CD4-positive, alpha-beta memory T cell (primary cell): Measurements from ENCODE around the gene GOLGA8J. TPM values are rescaled to one million over a fixed set of nuclear protein-coding genes. Genes with fewer than 3 reads are reported as not detected.
"Not testable (repeated sequence)": the region's sequence is repeated elsewhere in the genome, so short reads cannot be mapped to it uniquely, and the experiment has no call there.

Experiments
- CTCF ChIA-PET: fragments of 350-600 bp; sonication (Branson Sonifier 250); formaldehyde crosslinking; loops from one replicate; lab custom pipeline; 2021; ENCODE audit warnings: inconsistent platforms; ENCODE audit not compliant: partially characterized antibody; lab: Charles Lee
- POLR2A ChIA-PET: fragments of 350-600 bp; sonication (Branson Sonifier 250); formaldehyde crosslinking; loops from one replicate; lab custom pipeline; 2021; ENCODE audit not compliant: partially characterized antibody; lab: Charles Lee
- DNase-seq, 5 donors: peaks; one replicate each; pipeline versions ENCODE4 v3.0.0 to v3.0.0-alpha.2; 2020 to 2022; ENCODE audit warnings: mixed read lengths in 1 of 5
- H3K27ac ChIP-seq: one replicate; pipeline ENCODE4 v1.7.0; 2013; ENCODE audit warnings: low read depth, low read length
- H3K27me3 ChIP-seq: 2 replicates; pipeline ENCODE4 v1.7.0; 2013; ENCODE audit warnings: mild to moderate bottlenecking, low read length, moderate library complexity; ENCODE audit not compliant: insufficient read depth
- H3K36me3 ChIP-seq: 2 replicates; pipeline ENCODE4 v1.7.0; 2013; ENCODE audit warnings: mild to moderate bottlenecking, low read length, moderate library complexity; ENCODE audit not compliant: insufficient read depth
- H3K4me1 ChIP-seq: 2 replicates; pipeline ENCODE4 v1.7.0; 2013; ENCODE audit warnings: mild to moderate bottlenecking, low read length, moderate library complexity; ENCODE audit not compliant: insufficient read depth
- H3K4me3 ChIP-seq, 2 donors: one replicate each; pipeline ENCODE4 v1.7.0; 2013; ENCODE audit warnings: low read length in 2 of 2, mild to moderate bottlenecking in 1 of 2
- H3K9me3 ChIP-seq, 2 donors: one replicate each; pipeline ENCODE4 v1.7.0; 2013; ENCODE audit warnings: low read length in 2 of 2, control low read depth in 1 of 2; ENCODE audit not compliant: control insufficient read depth in 1 of 2
- H3K27ac Mint-ChIP-seq, 7 donors: one replicate each; pipeline ENCODE4 v1.8.0; 2020 to 2021; ENCODE audit warnings: mixed read lengths in 7 of 7, mild to moderate bottlenecking in 6 of 7, inconsistent platforms in 3 of 7, moderate library complexity in 3 of 7
- H3K27me3 Mint-ChIP-seq, 2 donors: one replicate each; pipeline ENCODE4 v1.8.0; 2020 to 2021; ENCODE audit warnings: mixed read lengths in 2 of 2
- H3K36me3 Mint-ChIP-seq, 2 donors: one replicate each; pipeline ENCODE4 v1.8.0; 2020 to 2021; ENCODE audit warnings: mixed read lengths in 2 of 2, inconsistent platforms in 1 of 2, mild to moderate bottlenecking in 1 of 2
- H3K4me1 Mint-ChIP-seq, 4 donors: one replicate each; pipeline ENCODE4 v1.8.0; 2020 to 2021; ENCODE audit warnings: mixed read lengths in 4 of 4, mild to moderate bottlenecking in 1 of 4
- H3K4me3 Mint-ChIP-seq, 8 donors: one replicate each; pipeline ENCODE4 v1.8.0; 2020 to 2021; ENCODE audit warnings: mixed read lengths in 8 of 8, mild to moderate bottlenecking in 7 of 8, moderate library complexity in 6 of 8, inconsistent platforms in 3 of 8
- H3K9me3 Mint-ChIP-seq, 8 donors: one replicate each; pipeline ENCODE4 v1.8.0; 2020 to 2021; ENCODE audit warnings: mixed read lengths in 8 of 8, mild to moderate bottlenecking in 5 of 8, inconsistent platforms in 3 of 8, moderate library complexity in 1 of 8
- intact Hi-C: fragments of 100-400 bp; cut with micrococcal nuclease; formaldehyde crosslinking; loops from one replicate; pipeline ENCODE4 v1.15.1; 2023
- polyA plus RNA-seq, 2 donors: library from polyadenylated mRNA; unstranded; fragments of 300-500 nt; fragmentation: Illumina TruSeq; gene quantifications; one replicate each; pipeline ENCODE4 v1.2.3, GENCODE V29; 2021
- total RNA-seq, 2 experiments: library from RNA; stranded (reverse); gene quantifications; one replicate each; pipeline ENCODE4 v1.2.3, GENCODE V29; 2021

GOLGA8J gene
- total RNA-seq (under 1 TPM in 1 of 2 experiments, not detected in 1; 0.20 TPM), polyA plus RNA-seq (not detected)

GRCh38 chr15:30082655-30083054, at the start of gene GOLGA8J:
TSS of gene GOLGA8J (plus strand) at chr15:30082955. CDS start at chr15:30083053, 98 bp downstream.
- H3K4me1 ChIP-seq, H3K4me3 Mint-ChIP-seq, H3K36me3 Mint-ChIP-seq, H3K4me1 Mint-ChIP-seq, H3K9me3 Mint-ChIP-seq, H3K9me3 ChIP-seq, intact Hi-C loops, H3K27ac ChIP-seq, CTCF ChIA-PET, H3K36me3 ChIP-seq, H3K27me3 ChIP-seq, DNase-seq, H3K4me3 ChIP-seq, H3K27me3 Mint-ChIP-seq, H3K27ac Mint-ChIP-seq, POLR2A ChIA-PET: not testable (repeated sequence)

- intact Hi-C loops, result no loop called here
- H3K4me1 Mint-ChIP-seq, result no peaks in the 10 kb centered on the region
- peaks cover 0 to 11% (median 3%) of the 10 kb centered on the region in 8 donors for H3K9me3 Mint-ChIP-seq
- ChIA-PET POLR2A (no interaction called here), CTCF (no interaction called here)
- H3K9me3 ChIP-seq, result no peaks in the 10 kb centered on the region
- no peak overlapping the region for H3K27ac Mint-ChIP-seq
- H3K4me1 ChIP-seq, result no peaks in the 10 kb centered on the region
- DNase-seq, result no peak
- no peaks in the 10 kb centered on the region for H3K36me3 ChIP-seq
- H3K27me3 Mint-ChIP-seq, result peaks cover 3 to 7% of the 10 kb centered on the region in 2 donors
- no peak overlapping the region for H3K27ac ChIP-seq
- H3K4me3 Mint-ChIP-seq, result no peak overlapping the region
- H3K4me3 ChIP-seq, result no peak overlapping the region
- H3K36me3 Mint-ChIP-seq, result no peaks in the 10 kb centered on the region
- no peaks in the 10 kb centered on the region for H3K27me3 ChIP-seq
These were observed 49.5 kb upstream of the GOLGA8J start for GRCh38 chr15:30033211-30033610.

- peaks cover 0 to 17% (median 3%) of the 10 kb centered on the region in 8 donors for H3K9me3 Mint-ChIP-seq
- Histone ChIP-seq H3K4me3 (no peak overlapping the region), H3K36me3 (no peaks in the 10 kb centered on the region), H3K9me3 (no peaks in the 10 kb centered on the region), H3K27me3 (no peaks in the 10 kb centered on the region), H3K4me1 (no peaks in the 10 kb centered on the region), H3K27ac (no peak overlapping the region)
- ChIA-PET POLR2A (no interaction called here), CTCF (no interaction called here)
- H3K36me3 Mint-ChIP-seq, result no peaks in the 10 kb centered on the region
- H3K27ac Mint-ChIP-seq, result no peak overlapping the region
- H3K4me3 Mint-ChIP-seq, result no peak overlapping the region
- no peak for DNase-seq
- H3K4me1 Mint-ChIP-seq, result no peaks in the 10 kb centered on the region
- intact Hi-C loops, result no loop called here
- peaks cover 3 to 7% of the 10 kb centered on the region in 2 donors for H3K27me3 Mint-ChIP-seq
These were observed 49.0 kb upstream of the GOLGA8J start for GRCh38 chr15:30033763-30034162.

GRCh38 chr15:30036036-30036703, 46.6 kb upstream of the GOLGA8J start:
- Histone ChIP-seq H3K36me3 (no peaks in the 10 kb centered on the region), H3K27ac (no peak overlapping the region), H3K4me3 (no peak overlapping the region), H3K4me1 (no peaks in the 10 kb centered on the region), H3K9me3 (no peaks in the 10 kb centered on the region), H3K27me3 (no peaks in the 10 kb centered on the region)
- H3K4me3 Mint-ChIP-seq, result no peak overlapping the region
- no peaks in the 10 kb centered on the region for H3K36me3 Mint-ChIP-seq
- H3K4me1 Mint-ChIP-seq, result no peaks in the 10 kb centered on the region
- H3K27me3 Mint-ChIP-seq, result peaks cover 3 to 4% of the 10 kb centered on the region in 2 donors
- ChIA-PET POLR2A (no interaction called here), CTCF (no interaction called here)
- intact Hi-C loops, result no loop called here
- peaks cover 0 to 10% (median 2%) of the 10 kb centered on the region in 8 donors for H3K9me3 Mint-ChIP-seq
- no peak overlapping the region for H3K27ac Mint-ChIP-seq
- no peak for DNase-seq

- H3K9me3 ChIP-seq, result no peaks in the 10 kb centered on the region
- CTCF ChIA-PET, result no interaction called here
- H3K36me3 ChIP-seq, result no peaks in the 10 kb centered on the region
- H3K4me3 Mint-ChIP-seq, result no peak overlapping the region
- no peak overlapping the region for H3K4me3 ChIP-seq
- H3K4me1 Mint-ChIP-seq, result no peaks in the 10 kb centered on the region
- no peaks in the 10 kb centered on the region for H3K27me3 ChIP-seq
- H3K27ac Mint-ChIP-seq, result no peak overlapping the region
- no peak overlapping the region for H3K27ac ChIP-seq
- POLR2A ChIA-PET, result no interaction called here
- intact Hi-C loops, result no loop called here
- peaks cover 0 to 7% (median under 1%) of the 10 kb centered on the region in 8 donors for H3K9me3 Mint-ChIP-seq
- DNase-seq, result no peak
- peaks cover 3 to 6% of the 10 kb centered on the region in 2 donors for H3K27me3 Mint-ChIP-seq
- H3K4me1 ChIP-seq, result no peaks in the 10 kb centered on the region
- no peaks in the 10 kb centered on the region for H3K36me3 Mint-ChIP-seq
These were observed 43.9 kb upstream of the GOLGA8J start for GRCh38 chr15:30038667-30039523.

GRCh38 chr15:30041868-30042267, 40.9 kb upstream of the GOLGA8J start:
- Mint-ChIP-seq H3K4me1 (no peaks in the 10 kb centered on the region), H3K27me3 (peaks cover 6 to 7% of the 10 kb centered on the region in 2 donors), H3K36me3 (no peaks in the 10 kb centered on the region), H3K9me3 (peaks cover 0 to 7% (median under 1%) of the 10 kb centered on the region in 8 donors), H3K27ac (no peak overlapping the region), H3K4me3 (no peak overlapping the region)
- Histone ChIP-seq H3K36me3 (no peaks in the 10 kb centered on the region), H3K27me3 (no peaks in the 10 kb centered on the region), H3K4me1 (no peaks in the 10 kb centered on the region), H3K9me3 (no peaks in the 10 kb centered on the region), H3K27ac (no peak overlapping the region), H3K4me3 (no peak overlapping the region)
- ChIA-PET CTCF (interaction anchor here (1.5 kb wide), 1 partner anchor 11 kb away, joined by 3 read pairs; no protein-coding TSS in a partner anchor), POLR2A (no interaction called here)
- intact Hi-C loops, result no loop called here
- no peak for DNase-seq

GRCh38 chr15:30042556-30042955, 40.2 kb upstream of the GOLGA8J start:
- peaks cover 0 to 7% (median under 1%) of the 10 kb centered on the region in 8 donors for H3K9me3 Mint-ChIP-seq
- no peaks in the 10 kb centered on the region for H3K36me3 Mint-ChIP-seq
- H3K27me3 Mint-ChIP-seq, result peaks cover 7% of the 10 kb centered on the region in 2 donors
- H3K36me3 ChIP-seq, result no peaks in the 10 kb centered on the region
- no peaks in the 10 kb centered on the region for H3K4me1 ChIP-seq
- no peak overlapping the region for H3K4me3 Mint-ChIP-seq
- H3K4me3 ChIP-seq, result no peak overlapping the region
- ChIA-PET CTCF (interaction anchor here (1.2 to 1.5 kb wide), 2 partner anchors 10 to 296 kb away, joined by 3 to 4 read pairs; no protein-coding TSS in a partner anchor), POLR2A (no interaction called here)
- H3K27ac Mint-ChIP-seq, result no peak overlapping the region
- intact Hi-C loops, result no loop called here
- no peaks in the 10 kb centered on the region for H3K9me3 ChIP-seq
- H3K27ac ChIP-seq, result no peak overlapping the region
- no peaks in the 10 kb centered on the region for H3K27me3 ChIP-seq
- H3K4me1 Mint-ChIP-seq, result no peaks in the 10 kb centered on the region
- DNase-seq, result no peak
